SU-DHL-6 (cell line): Measurements from ENCODE around the gene ZNF571.

Experiments
- CTCF ChIP-seq: fragments of 200-600 bp; sonication (generic); IDR thresholded peaks from one replicate; pipeline ENCODE4 v1.5.1; 2017; ENCODE audit warnings: antibody characterized with exemption, mild to moderate bottlenecking, low read length, moderate library complexity; ENCODE audit not compliant: insufficient read depth, poor library complexity, severe bottlenecking
- EZH2phosphoT487 ChIP-seq: fragments of 200-600 bp; sonication (generic), shearing (Covaris generic); conservative IDR thresholded peaks from 2 replicates; pipeline ENCODE4 v1.6.1; 2018; ENCODE audit warnings: mild to moderate bottlenecking, antibody characterized with exemption, low read length, moderate library complexity, mixed read lengths

GRCh38 chr19:37593996-37594303, 642 bp downstream of the ZNF571 start:
- TF ChIP-seq CTCF (no peak), EZH2phosphoT487 (no peak)
